Tibial nerve (tissue), 4 donors: Measurements from ENCODE around the gene CCDC7.

Experiments used
- CTCF ChIP-seq, 5 experiments: fragments of 200-600 bp in 3 of 5; fragments of 450-650 bp in 2 of 5; sonication (generic) in 3 of 5; IDR thresholded peaks; one replicate each; pipeline ENCODE4 v1.5.1; 2016 to 2019; ENCODE audit warnings: antibody characterized with exemption in 5 of 5, mild to moderate bottlenecking in 3 of 5, moderate library complexity in 2 of 5
- EP300 ChIP-seq, 2 donors: sonication (generic); formaldehyde crosslinking; IDR thresholded peaks; one replicate each; pipeline ENCODE4 v1.6.1; 2017; ENCODE audit warnings: antibody characterized with exemption in 2 of 2, mild to moderate bottlenecking in 1 of 2
- POLR2A ChIP-seq, 2 donors: fragments of 450-650 bp; IDR thresholded peaks; one replicate each; pipeline ENCODE4 v1.6.1; 2017; ENCODE audit warnings: antibody characterized with exemption in 2 of 2, mild to moderate bottlenecking in 2 of 2, moderate library complexity in 2 of 2

- TF ChIP-seq POLR2A (IDR thresholded peaks at IDR 0.05) (no peak), CTCF (IDR thresholded peaks at IDR 0.05) (no peak), EP300 (IDR thresholded peaks at IDR 0.05) (no peak)
These were observed 300.9 kb downstream of the CCDC7 start for GRCh38 chr10:32746869-32747268.
